ENCODE results near the gene TRAPPC11. TPM values are rescaled to one million over a fixed set of nuclear protein-coding genes. Genes with fewer than 3 reads are reported as not detected.

TRAPPC11 gene
- total and polyA plus RNA-seq, 2 of the 13 experiments (the other 11 are each of a cell fraction or from before 2014, with no cell fraction given): 18.0 to 23.2 TPM

GRCh38 chr4:183721207-183722081 lies 62.4 kb downstream of the TRAPPC11 start (continued):
- TF ChIP-seq HIVEP1 (CRISPR knock-in tag; IDR thresholded peaks at IDR 0.05): peak; percentile 74; the same call in 1 of the 2 replicates
- TF ChIP-seq PAX8 (CRISPR knock-in tag; IDR thresholded peaks at IDR 0.05; ENCODE audit: borderline replicate concordance): no peak
- TF ChIP-seq BCLAF1 (IDR thresholded peaks at IDR 0.05): no peak
- TF ChIP-seq ZBTB49 (CRISPR knock-in tag; IDR thresholded peaks at IDR 0.05; ENCODE audit: borderline replicate concordance): no peak
- no peak for TF ChIP-seq HNRNPH1 (optimal IDR thresholded peaks at IDR 0.05; ENCODE audit: low read depth, low read length)
- TF ChIP-seq ZNF549 (CRISPR knock-in tag; IDR thresholded peaks at IDR 0.05): no peak
- no peak for TF ChIP-seq ZNF256 (CRISPR knock-in tag; conservative IDR thresholded peaks at IDR 0.05)
- peak; percentile 73 for TF ChIP-seq ZNF503 (CRISPR knock-in tag; IDR thresholded peaks at IDR 0.05)
- TF ChIP-seq ZFP36 (IDR thresholded peaks at IDR 0.05; ENCODE audit: borderline replicate concordance, low read depth, low read length, partially characterized antibody): no peak
- TF ChIP-seq PRMT3 (CRISPR knock-in tag; IDR thresholded peaks at IDR 0.05; ENCODE audit: borderline replicate concordance, low read depth): no peak
- no peak for TF ChIP-seq RFX1 (IDR thresholded peaks at IDR 0.05)
- TF ChIP-seq HNRNPLL (IDR thresholded peaks at IDR 0.05; ENCODE audit: low read depth, low read length, poor library complexity, severe bottlenecking): peak; percentile 41
- TF ChIP-seq EHMT2 (IDR thresholded peaks at IDR 0.05; ENCODE audit: borderline replicate concordance, low read depth, low read length): no peak; the same call in 1 of the 2 replicates
- no peak for TF ChIP-seq RERE (CRISPR knock-in tag; IDR thresholded peaks at IDR 0.05; ENCODE audit: low read depth)
- no peak for TF ChIP-seq MEIS2 (CRISPR knock-in tag; IDR thresholded peaks at IDR 0.05)
